T-helper 2 cell (primary cell): ENCODE data around the gene NADSYN1.

Experiments
- DNase-seq, 5 experiments: peaks; one replicate each; pipeline versions ENCODE4 v3.0.0 to v3.0.0-alpha.2; 2012 to 2022

NADSYN1 gene

GRCh38 chr11:71433648-71434450, 19.2 kb upstream of the NADSYN1 start:
- DNase-seq: no peak

GRCh38 chr11:71434576-71435130, 18.4 kb upstream of the NADSYN1 start:
- no peak for DNase-seq

- no peak for DNase-seq
These were observed 17.6 kb upstream of the NADSYN1 start for GRCh38 chr11:71435278-71435951.

- no peak for DNase-seq
These were observed 16.1 kb upstream of the NADSYN1 start for GRCh38 chr11:71436861-71437260.

- no peak for DNase-seq
These were observed 15.6 kb upstream of the NADSYN1 start for GRCh38 chr11:71437399-71437798.

- DNase-seq: no peak
These were observed 15.1 kb upstream of the NADSYN1 start for GRCh38 chr11:71437879-71438278.

- DNase-seq: no peak
These were observed 14.4 kb upstream of the NADSYN1 start for GRCh38 chr11:71438650-71439049.

- no peak for DNase-seq
These were observed 12.8 kb upstream of the NADSYN1 start for GRCh38 chr11:71440021-71440755.

GRCh38 chr11:71441251-71441650, 11.8 kb upstream of the NADSYN1 start:
- no peak for DNase-seq

GRCh38 chr11:71442123-71442522, 10.9 kb upstream of the NADSYN1 start:
- no peak for DNase-seq

- DNase-seq: no peak
These were observed 10.1 kb upstream of the NADSYN1 start for GRCh38 chr11:71442880-71443279.

- DNase-seq: no peak
These were observed 9.1 kb upstream of the NADSYN1 start for GRCh38 chr11:71443736-71444445.

GRCh38 chr11:71444811-71445210, 8.2 kb upstream of the NADSYN1 start:
- DNase-seq: no peak

GRCh38 chr11:71446150-71446549, 6.9 kb upstream of the NADSYN1 start:
- no peak for DNase-seq

GRCh38 chr11:71446942-71447688, 5.9 kb upstream of the NADSYN1 start:
- peak in 1 of 5 experiments; percentile 15 for DNase-seq

GRCh38 chr11:71447791-71448256, 5.2 kb upstream of the NADSYN1 start:
- peak in 3 of 5 experiments; percentile 23 to 43 (median 38) for DNase-seq

GRCh38 chr11:71448257-71449171, 4.5 kb upstream of the NADSYN1 start, which contains the start of gene DHCR7:
Gene DHCR7, minus strand, starts transcription at chr11:71448393. Its CDS starts 3,441 bp downstream, at chr11:71444952.
- DNase-seq: peak; percentile 87 to 94 (median 90)

GRCh38 chr11:71449596-71449995, 3.4 kb upstream of the NADSYN1 start:
- peak in 1 of 5 experiments; percentile 13 for DNase-seq

- no peak for DNase-seq
These were observed 2.5 kb upstream of the NADSYN1 start for GRCh38 chr11:71450507-71450906.

GRCh38 chr11:71450939-71451338, 2.1 kb upstream of the NADSYN1 start:
- DNase-seq: no peak
